Astrocyte (in vitro differentiated cells and primary cell): ENCODE results near the gene MTMR8. TPM values are rescaled to one million over a fixed set of nuclear protein-coding genes. Genes with fewer than 3 reads are reported as not detected.

Experiments used
- DNase-seq: peaks from one replicate; pipeline ENCODE4 v3.0.0-alpha.2; 2010; ENCODE audit warnings: low read depth
- FAIRE-seq: peaks from 2 replicates; lab custom pipeline; 2011; peaks lifted over from hg19 to GRCh38; lab: Jason Lieb, UNC
- H2AFZ ChIP-seq: 2 replicates; pipeline ENCODE4 v1.6.0; 2012; ENCODE audit warnings: low read depth, low read length, inconsistent platforms
- H3K27ac ChIP-seq: 2 replicates; pipeline ENCODE4 v1.5.1; 2011; ENCODE audit warnings: low read depth, low read length, inconsistent platforms
- H3K27me3 ChIP-seq: 2 replicates; pipeline ENCODE4 v1.6.0; 2011; ENCODE audit warnings: low read length, inconsistent platforms; ENCODE audit not compliant: insufficient read depth
- H3K36me3 ChIP-seq: 2 replicates; pipeline ENCODE4 v1.5.1; 2011; ENCODE audit warnings: low read length, inconsistent platforms; ENCODE audit not compliant: insufficient read depth
- H3K4me1 ChIP-seq: 2 replicates; pipeline ENCODE4 v1.5.1; 2011; ENCODE audit warnings: low read length, inconsistent platforms; ENCODE audit not compliant: insufficient read depth
- H3K4me2 ChIP-seq: 2 replicates; pipeline ENCODE4 v1.6.0; 2012; ENCODE audit warnings: low read length, inconsistent platforms
- H3K4me3 ChIP-seq: 2 replicates; pipeline ENCODE4 v1.5.1; 2011; ENCODE audit warnings: low read depth, mild to moderate bottlenecking, low read length, inconsistent platforms; ENCODE audit not compliant: insufficient read depth
- H3K79me2 ChIP-seq: 2 replicates; pipeline ENCODE4 v1.6.0; 2012; ENCODE audit warnings: mild to moderate bottlenecking, low read length, inconsistent platforms; ENCODE audit not compliant: insufficient read depth
- H3K9ac ChIP-seq: 2 replicates; pipeline ENCODE4 v1.6.0; 2012; ENCODE audit warnings: mild to moderate bottlenecking, low read length, inconsistent platforms
- H3K9me3 ChIP-seq: 2 replicates; pipeline ENCODE4 v1.5.1; 2012; ENCODE audit warnings: low read depth, mild to moderate bottlenecking, low read length, inconsistent platforms; ENCODE audit not compliant: insufficient read depth
- H4K20me1 ChIP-seq: 2 replicates; pipeline ENCODE4 v1.6.0; 2012; ENCODE audit warnings: low read length, inconsistent platforms; ENCODE audit not compliant: insufficient read depth
- H3K27ac Mint-ChIP-seq: one replicate; pipeline ENCODE4 v1.8.0; 2021; ENCODE audit warnings: mild to moderate bottlenecking, mixed read lengths; ENCODE audit not compliant: unreplicated experiment
- H3K27me3 Mint-ChIP-seq: one replicate; pipeline ENCODE4 v1.8.0; 2021; ENCODE audit warnings: low read depth, mixed read lengths; ENCODE audit not compliant: unreplicated experiment
- H3K36me3 Mint-ChIP-seq: one replicate; pipeline ENCODE4 v1.8.0; 2021; ENCODE audit warnings: low read depth, mixed read lengths; ENCODE audit not compliant: unreplicated experiment
- H3K4me1 Mint-ChIP-seq: one replicate; pipeline ENCODE4 v1.8.0; 2021; ENCODE audit warnings: low read depth, mixed read lengths; ENCODE audit not compliant: unreplicated experiment
- H3K4me3 Mint-ChIP-seq: one replicate; pipeline ENCODE4 v1.8.0; 2021; ENCODE audit warnings: mild to moderate bottlenecking, moderate library complexity, mixed read lengths; ENCODE audit not compliant: unreplicated experiment
- H3K9me3 Mint-ChIP-seq: one replicate; pipeline ENCODE4 v1.8.0; 2021; ENCODE audit warnings: mild to moderate bottlenecking, mixed read lengths; ENCODE audit not compliant: unreplicated experiment
- EZH2 ChIP-seq: IDR thresholded peaks from 2 replicates; pipeline ENCODE4 v1.6.1; 2012; ENCODE audit warnings: mild to moderate bottlenecking, low read length, inconsistent platforms; ENCODE audit not compliant: insufficient read depth
- total RNA-seq: library from RNA; stranded (reverse); gene quantifications from 2 replicates; pipeline ENCODE4 v1.2.1, GENCODE V29; 2021
- TF ChIP-seq, protein P1 (sequence below): IDR thresholded peaks from 2 replicates; pipeline ENCODE4 v1.5.1; 2011; ENCODE audit warnings: low read depth, mild to moderate bottlenecking, inconsistent platforms, low read length, moderate library complexity; ENCODE audit not compliant: insufficient read depth

Gene MTMR8
- total RNA-seq, 1 donor from 2014 or later, result 1.6 TPM

DNA sequence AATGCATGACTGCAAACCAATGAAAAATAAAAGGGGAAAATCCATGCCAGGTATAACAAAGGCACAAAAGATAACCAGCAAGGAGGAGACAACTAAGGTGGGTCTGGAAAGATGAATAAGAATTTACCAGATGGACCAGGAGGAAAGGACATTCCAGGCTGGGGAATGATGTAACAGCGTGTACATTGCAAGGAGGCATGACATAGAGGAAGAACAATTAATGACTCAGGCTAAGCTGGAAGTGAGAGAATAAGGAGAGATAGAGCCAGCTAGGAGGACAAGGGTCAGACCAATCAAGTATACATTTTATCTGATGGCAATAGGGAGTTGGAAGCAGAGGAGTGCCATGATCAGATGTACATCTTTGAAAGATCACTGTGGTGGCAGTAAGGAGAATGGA, 57.0 kb downstream of the MTMR8 start:
- no peaks in the 10 kb centered on the region for H3K79me2 ChIP-seq
- no peaks in the 10 kb centered on the region for H3K36me3 Mint-ChIP-seq
- FAIRE-seq (peak; percentile 13), DNase-seq (no peak)
- H3K4me1 Mint-ChIP-seq, result no peaks in the 10 kb centered on the region
- H3K27ac ChIP-seq, result no peak overlapping the region
- H3K9me3 Mint-ChIP-seq, result no peaks in the 10 kb centered on the region
- H3K4me1 ChIP-seq, result no peaks in the 10 kb centered on the region
- H3K9me3 ChIP-seq, result no peaks in the 10 kb centered on the region
- H3K9ac ChIP-seq, result no peak overlapping the region
- H2AFZ ChIP-seq, result no peak overlapping the region
- no peak overlapping the region for H3K4me3 Mint-ChIP-seq
- H3K27me3 ChIP-seq, result no peaks in the 10 kb centered on the region
- H3K27me3 Mint-ChIP-seq, result no peaks in the 10 kb centered on the region
- no peak overlapping the region for H3K4me2 ChIP-seq
- TF ChIP-seq, protein P1, sequence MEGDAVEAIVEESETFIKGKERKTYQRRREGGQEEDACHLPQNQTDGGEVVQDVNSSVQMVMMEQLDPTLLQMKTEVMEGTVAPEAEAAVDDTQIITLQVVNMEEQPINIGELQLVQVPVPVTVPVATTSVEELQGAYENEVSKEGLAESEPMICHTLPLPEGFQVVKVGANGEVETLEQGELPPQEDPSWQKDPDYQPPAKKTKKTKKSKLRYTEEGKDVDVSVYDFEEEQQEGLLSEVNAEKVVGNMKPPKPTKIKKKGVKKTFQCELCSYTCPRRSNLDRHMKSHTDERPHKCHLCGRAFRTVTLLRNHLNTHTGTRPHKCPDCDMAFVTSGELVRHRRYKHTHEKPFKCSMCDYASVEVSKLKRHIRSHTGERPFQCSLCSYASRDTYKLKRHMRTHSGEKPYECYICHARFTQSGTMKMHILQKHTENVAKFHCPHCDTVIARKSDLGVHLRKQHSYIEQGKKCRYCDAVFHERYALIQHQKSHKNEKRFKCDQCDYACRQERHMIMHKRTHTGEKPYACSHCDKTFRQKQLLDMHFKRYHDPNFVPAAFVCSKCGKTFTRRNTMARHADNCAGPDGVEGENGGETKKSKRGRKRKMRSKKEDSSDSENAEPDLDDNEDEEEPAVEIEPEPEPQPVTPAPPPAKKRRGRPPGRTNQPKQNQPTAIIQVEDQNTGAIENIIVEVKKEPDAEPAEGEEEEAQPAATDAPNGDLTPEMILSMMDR, result no peak
- no peak for TF ChIP-seq EZH2
- H4K20me1 ChIP-seq, result no peaks in the 10 kb centered on the region
- H3K27ac Mint-ChIP-seq, result no peak overlapping the region
- H3K4me3 ChIP-seq, result no peak overlapping the region
- no peaks in the 10 kb centered on the region for H3K36me3 ChIP-seq

DNA sequence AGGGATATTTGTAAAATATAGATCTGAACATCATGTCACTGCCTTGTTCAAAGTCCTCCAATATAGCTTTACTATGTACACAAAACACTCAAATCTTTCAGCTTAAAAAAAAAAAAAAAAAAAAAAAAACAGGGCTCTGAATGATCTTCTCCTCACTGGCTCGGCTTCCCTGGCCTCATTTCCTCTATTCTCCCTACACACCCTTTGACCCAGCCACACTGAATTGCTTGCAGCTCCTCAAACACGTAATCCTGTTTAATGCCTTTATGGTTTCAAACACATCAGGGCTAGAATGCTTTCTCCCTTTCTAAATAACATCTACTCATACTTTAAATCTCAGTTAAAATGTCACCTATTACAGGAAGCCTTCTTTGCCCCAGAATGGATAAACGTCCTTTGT, 60.8 kb downstream of the MTMR8 start:
- Mint-ChIP-seq H3K4me1 (no peaks in the 10 kb centered on the region), H3K27ac (no peak overlapping the region), H3K4me3 (no peak overlapping the region), H3K36me3 (no peaks in the 10 kb centered on the region), H3K27me3 (no peaks in the 10 kb centered on the region), H3K9me3 (no peaks in the 10 kb centered on the region)
- Histone ChIP-seq H3K27ac (no peak overlapping the region), H3K9ac (no peak overlapping the region), H3K9me3 (no peaks in the 10 kb centered on the region), H4K20me1 (no peaks in the 10 kb centered on the region), H3K36me3 (no peaks in the 10 kb centered on the region), H3K4me1 (no peaks in the 10 kb centered on the region), H3K27me3 (no peaks in the 10 kb centered on the region), H3K4me2 (no peak overlapping the region), H2AFZ (no peak overlapping the region), H3K4me3 (no peak overlapping the region), H3K79me2 (no peaks in the 10 kb centered on the region)
- no peak for DNase-seq
- FAIRE-seq, result no peak
- no peak for TF ChIP-seq EZH2
- TF ChIP-seq, protein P1, result no peak

DNA sequence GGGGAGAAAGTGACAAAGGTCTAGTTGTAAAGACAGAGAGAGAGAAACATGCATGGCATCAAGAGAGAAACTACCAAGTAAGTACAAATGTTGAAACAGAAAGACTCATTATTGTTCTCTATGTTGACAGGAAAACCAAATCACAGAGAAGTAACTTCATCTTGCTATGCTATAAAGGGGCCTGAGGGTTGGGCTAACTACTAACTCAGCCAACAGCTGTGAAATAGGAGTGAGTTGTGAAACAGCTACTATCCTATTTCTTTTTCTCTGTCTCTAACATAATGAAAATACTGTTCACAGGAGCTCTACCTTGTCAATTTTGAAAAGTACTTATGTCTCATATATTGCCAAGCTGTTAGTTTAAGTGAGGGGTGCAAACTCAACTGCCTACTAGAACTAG, 65.0 kb downstream of the MTMR8 start:
- TF ChIP-seq, protein P1, result no peak
- no peak for TF ChIP-seq EZH2
- no peaks in the 10 kb centered on the region for H3K4me1 ChIP-seq
- no peaks in the 10 kb centered on the region for H3K79me2 ChIP-seq
- no peak overlapping the region for H3K9ac ChIP-seq
- no peak overlapping the region for H3K4me3 ChIP-seq
- H3K9me3 ChIP-seq, result no peaks in the 10 kb centered on the region
- no peak overlapping the region for H3K27ac ChIP-seq
- FAIRE-seq, result peak; percentile 94
- Mint-ChIP-seq H3K27me3 (no peaks in the 10 kb centered on the region), H3K27ac (no peak overlapping the region), H3K36me3 (no peaks in the 10 kb centered on the region), H3K4me3 (no peak overlapping the region), H3K9me3 (no peaks in the 10 kb centered on the region), H3K4me1 (no peaks in the 10 kb centered on the region)
- H3K36me3 ChIP-seq, result no peaks in the 10 kb centered on the region
- DNase-seq, result no peak
- H3K27me3 ChIP-seq, result no peaks in the 10 kb centered on the region
- H3K4me2 ChIP-seq, result no peak overlapping the region
- H2AFZ ChIP-seq, result no peak overlapping the region
- H4K20me1 ChIP-seq, result no peaks in the 10 kb centered on the region
